GM21737 (cell line): Measurements from ENCODE around the gene PTX4.
"Not testable (repeated sequence)": the region's sequence is repeated elsewhere in the genome, so short reads cannot be mapped to it uniquely, and the experiment has no call there.

Source experiments
- ATAC-seq: cut with Tn5 transposase; IDR thresholded peaks from one replicate; pipeline ENCODE4 v1.9.1; 2021; ENCODE audit warnings: mild to moderate bottlenecking, moderate library complexity; ENCODE audit not compliant: unreplicated experiment

The PTX4 gene

DNA sequence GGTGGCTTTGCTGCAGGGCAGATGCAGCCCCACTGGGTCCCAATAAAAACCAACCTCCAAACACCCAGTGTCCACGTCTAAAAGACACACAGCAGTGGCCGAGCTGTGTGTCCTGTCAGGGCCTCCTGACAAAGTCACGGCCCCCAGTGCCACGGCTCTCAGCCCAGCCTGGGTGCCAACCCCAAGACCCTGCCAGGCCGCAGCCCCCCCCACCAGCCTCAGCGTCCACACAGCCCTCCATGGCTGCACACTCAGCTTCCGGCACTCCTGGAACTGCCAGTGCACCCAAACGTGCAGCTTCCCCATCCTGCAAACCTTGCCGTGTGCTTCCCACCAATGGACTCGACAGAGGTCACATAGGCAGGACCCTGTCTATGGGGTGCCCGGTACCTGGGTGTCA lies 40.8 kb downstream of the PTX4 start:
- ATAC-seq, result no peak

DNA sequence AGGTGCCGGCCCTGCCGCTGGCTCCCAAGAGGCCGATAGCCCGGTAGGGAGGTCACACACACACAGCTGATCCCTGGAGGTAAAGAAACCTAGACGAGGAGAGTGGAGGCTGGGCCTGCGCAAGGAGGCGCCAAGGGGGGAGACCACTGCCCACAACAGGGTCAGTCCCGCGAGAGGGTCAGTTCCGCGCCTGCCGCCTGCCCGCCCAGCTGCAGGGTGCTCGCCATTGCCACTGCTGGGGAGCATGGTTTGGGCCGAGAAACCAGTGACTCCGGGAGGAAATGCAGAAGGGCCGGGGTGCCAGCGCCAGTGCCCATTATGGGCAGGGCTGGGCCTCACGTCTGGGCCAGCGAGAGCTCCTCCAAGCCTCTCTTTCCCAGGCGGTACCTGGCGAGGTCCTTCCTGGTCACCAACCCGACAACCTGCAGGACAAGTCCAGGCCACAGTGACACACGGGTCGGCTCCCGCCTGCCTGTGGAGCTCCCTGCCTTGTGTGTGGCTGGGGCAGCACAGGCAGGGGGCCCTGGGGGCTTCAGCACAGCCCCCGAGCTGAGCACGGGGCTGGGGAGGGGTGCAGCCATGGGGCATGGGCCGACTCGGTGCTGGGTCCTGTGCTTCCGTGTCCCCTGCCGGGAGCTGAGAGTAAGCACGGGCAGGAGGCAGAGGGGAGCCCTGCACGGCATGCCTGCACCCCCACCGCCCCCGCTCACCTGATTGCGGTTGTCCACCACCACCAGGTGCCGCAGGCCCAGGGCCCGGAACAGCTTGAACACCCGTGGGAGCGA lies 42.3 kb downstream of the PTX4 start:
- ATAC-seq, result no peak

DNA sequence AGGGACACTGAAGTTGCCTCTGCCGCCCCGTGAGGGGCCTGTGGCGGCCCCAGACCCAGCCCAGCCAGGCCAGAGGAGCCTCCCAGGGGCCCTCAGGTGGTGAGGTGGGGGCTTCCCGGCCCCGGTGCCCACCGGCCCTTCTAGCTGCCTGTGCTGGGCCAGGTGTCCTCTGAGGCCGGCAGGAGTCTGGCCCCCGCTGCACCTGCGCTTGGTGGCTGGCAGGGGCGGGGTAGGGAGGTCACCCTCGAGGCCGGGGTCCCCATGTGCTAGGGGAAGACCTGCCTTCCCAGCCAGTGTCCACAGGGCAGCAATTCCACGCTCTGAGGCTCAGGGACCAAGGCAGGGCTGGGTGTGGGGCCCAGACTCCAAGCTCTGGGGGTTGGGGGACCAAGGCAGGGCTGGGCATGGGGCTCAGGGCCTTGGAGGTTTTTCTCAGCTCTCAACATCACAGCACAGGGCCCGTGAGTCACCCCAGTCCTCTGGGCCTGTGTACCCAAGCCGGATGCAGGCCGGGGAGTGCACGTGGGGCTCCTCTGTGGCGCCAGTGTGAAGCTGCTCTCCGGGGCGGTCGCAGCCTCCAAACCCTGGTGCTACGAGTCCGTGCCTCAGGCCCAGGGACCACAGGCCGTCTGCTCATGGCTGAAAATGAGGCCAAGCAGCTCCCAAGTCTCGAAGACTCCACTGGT lies 43.1 kb downstream of the PTX4 start:
- ATAC-seq, result no peak

DNA sequence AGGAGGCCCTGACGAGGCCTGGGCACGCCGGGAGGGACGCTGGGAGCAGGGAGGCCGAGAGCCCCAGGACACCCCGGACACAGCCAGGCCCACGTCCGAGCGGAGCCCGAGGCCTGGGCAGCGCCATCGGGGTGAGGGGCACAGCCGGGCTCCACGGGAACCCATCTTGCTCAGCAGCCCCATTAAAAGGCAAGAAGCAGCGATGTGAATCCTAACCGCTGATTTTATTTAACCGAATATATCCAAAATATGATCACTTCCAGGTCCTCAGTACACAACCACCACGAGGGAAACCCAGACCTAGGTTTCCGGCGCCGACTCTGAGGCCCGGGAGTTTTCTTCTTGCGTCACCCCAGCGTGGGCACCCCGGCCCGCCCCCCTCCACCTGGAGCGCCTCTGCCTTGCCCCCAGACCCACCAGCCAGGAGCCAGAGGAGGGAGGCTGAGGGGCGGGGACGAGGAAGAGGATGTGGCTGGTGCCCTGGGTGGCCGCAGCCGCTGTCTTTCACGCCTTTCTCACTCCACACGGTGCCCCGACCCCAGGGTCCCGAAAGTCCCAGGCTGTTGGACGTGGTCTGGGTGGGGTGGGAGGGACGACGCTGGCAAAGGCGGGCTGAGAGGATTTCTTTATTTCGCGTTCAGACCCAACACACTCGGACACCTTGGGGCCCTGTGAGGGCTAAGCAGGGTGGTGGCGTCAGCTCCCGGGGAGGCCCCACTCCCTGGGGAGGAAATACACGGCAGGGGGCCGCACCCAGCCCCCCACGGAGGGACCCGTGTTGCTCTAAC lies 43.8 kb downstream of the PTX4 start:
- ATAC-seq, result no peak

DNA sequence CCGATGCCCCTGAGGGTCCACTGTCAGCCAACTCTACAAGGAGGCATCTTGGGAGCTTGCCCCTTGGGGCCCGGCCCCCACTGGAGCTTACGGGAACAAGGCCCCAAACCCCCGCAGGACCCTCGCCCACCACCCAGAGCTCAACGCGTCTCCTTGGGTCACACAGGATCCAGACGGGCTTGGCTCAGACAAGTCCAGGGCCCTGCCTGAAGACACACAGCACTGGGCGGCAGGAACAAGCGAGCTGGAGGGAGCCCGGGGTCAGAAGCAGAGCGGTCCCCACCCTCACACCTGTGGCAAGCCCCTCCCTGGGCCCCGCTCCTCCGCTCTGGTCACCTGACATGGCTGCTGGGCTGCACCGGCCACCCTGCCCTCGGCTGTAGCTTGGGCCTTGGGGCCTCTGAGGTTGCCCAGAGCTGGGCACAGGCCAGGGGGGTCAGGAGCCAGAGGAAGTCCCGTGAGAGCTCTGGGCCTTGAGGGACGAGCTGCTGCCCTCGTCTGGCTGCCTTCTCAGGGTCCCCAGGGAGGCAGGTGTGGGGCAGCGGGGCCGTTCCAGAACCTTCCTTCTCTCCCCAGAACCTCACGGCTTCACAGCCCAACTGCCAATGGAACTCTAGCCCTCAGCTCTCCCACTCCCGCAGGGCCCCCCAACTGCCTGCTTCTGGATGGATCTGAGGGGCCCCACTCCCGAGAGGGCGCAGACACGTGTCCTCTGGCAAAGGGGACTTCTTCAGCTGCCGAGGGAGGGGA lies 44.6 kb downstream of the PTX4 start, which contains the start of gene CCDC154:
Gene CCDC154, minus strand, starts transcription at position 577 of the 750 bp plus-strand sequence. Its CDS starts 234 bp downstream, at position 343.
- ATAC-seq, result no peak

DNA sequence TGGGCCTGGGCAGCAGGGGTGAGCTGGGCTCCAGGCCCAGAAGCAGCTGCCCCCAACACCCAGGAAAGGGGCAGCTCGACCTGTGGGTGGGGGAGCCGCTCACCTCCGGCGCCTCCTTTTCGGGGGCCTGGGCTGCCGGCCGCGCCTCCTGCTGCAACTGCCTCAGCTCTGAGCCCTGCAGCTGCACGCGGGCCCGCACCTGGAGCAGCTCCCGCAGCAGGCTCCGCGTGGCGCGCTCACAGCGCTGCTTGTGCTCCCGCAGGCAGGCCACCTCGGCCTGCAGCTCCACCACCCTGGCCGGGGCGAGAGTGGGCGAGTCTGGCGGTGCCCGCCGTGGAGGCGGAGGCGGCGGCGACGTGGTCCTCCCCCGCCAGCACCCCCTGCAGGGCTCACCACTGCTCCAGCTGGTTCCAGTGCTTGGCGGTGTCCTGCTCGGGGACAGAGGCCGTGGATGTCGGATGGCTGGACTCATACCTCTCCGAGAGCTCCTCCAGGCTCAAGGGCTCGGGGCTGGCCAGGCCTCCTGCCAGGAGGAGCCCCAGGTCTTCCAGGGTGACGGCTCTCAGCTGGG lies 45.3 kb downstream of the PTX4 start:
- ATAC-seq, result no peak

DNA sequence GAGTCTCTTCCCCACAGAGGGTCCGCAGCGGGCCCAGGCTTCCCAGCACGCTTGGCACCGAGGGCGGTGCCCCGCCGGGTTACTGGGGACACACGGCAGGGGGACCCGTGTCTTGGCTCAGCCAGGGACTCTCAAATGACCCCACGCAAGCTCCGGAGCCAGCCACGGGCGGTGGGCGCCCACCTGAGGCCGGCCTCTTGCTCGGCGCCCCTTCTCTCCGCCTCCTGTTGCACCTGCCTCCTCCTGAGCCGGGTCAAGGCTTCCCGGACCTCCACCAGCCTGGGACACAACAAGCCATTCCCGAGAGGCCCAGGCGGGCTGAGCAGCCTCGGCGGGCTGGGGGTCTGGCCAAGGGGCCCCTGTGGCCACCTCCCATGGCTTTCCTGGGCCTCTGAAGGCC lies 46.0 kb downstream of the PTX4 start:
- ATAC-seq, result no peak

DNA sequence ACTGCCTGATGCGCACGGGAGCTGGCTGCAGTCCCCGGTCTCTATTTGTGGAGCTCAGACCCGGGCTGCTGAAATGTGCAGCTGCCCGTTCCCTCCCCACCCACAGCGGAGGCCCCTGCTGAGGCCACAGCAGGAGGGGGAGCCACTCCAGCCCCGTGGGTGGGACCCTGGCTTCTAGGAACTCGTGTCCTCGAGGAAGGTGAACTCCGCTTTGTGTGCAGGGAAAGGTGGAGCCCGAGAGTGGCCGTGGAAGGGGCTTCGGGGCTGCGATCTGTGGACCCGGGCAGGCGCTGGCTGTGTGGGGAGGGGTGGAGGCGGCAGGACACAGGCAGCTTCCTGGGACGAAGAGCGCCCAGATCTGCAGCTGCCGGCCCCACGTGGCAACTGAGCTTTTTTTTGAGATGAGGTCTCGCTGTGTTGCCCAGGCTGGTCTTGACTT lies 47.3 kb downstream of the PTX4 start:
- no peak for ATAC-seq

DNA sequence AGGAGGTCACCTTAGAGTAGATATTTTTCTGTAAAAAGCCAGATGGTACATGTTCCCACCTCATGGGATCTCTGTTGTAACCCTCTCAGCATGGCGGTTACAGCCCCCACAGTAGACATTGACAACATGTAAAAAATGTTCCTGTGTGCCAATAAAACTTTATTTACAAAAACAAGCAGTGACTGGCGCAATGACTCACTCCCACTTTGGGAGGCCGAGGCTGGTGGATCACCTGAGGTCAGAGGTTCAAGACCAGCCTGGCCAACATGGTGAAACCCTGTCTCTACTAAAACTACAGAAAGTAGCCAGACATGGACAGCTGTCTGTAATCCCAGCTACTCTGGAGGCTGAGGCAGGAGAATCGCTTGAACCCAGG lies 49.1 kb downstream of the PTX4 start:
- not testable (repeated sequence) for ATAC-seq

DNA sequence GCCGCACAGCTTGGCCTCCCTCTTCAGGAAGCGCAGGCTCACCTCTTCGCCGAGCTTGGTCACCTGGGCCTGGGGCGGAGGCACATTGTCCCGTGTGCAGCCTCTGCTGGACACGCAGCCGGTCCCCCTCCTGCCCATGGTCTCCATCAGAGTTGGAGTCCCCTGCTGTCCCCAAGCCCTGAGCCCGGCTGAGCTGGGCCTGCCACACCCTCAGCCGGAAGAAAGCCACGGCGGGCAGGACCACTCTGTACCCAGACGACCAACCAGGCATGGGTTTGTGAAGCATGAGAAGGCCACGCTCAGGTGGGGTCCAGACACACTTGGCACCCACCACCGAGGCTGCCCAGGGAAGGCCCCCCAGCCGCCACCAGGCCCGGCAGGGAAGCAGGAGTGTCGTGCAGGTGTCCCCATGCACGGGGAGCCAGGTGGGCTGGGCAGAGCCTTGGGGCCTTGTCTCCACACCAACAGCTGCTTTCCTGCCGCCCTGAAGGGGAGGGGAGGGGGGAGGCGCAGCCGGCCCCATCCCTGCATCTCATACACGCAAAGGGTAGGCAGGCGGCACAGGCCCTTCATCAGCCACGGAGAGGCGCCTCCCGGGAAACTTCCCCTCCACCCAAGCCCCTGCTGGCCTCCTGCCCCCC lies 49.6 kb downstream of the PTX4 start:
- ATAC-seq, result no peak

DNA sequence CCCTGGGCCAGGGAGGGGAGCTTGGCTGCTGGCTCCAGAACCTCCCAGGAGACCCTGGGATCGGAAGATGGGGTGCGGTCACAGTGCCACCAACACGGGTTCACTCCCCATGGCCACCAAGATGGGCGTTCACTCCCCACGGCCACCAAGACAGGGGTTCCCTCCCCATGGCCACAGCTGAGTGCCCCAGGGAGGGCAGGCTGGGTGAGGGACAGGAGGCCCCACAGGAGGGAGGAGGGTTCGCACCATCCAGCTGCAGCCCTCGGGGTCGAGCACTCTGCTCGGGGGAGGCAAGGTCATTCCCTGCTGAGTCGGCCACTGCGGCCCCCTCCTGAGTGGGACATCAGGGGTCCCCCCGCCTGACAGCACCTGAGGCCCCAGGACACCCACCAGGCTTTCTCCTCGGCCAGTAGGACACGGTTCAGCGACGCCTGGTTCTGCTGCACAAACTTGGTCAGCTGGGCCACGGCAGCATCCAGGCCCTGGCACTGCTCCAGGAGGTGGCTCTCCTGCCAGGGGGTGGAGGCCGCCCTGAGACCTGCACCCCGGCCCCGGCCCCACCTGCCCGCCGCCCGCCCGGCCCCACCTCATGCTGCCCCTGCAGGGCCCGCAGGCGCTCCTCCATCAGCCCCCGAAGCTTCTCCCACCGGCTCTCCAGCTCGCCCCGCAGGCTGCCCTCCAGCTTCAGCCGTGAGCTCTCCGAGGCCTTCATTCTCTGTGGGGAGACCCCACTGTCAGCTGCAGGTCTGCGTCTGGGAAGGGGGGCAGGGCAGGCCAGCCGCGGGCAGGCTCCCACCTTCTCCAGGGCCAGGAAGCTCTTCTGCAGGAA lies 50.3 kb downstream of the PTX4 start:
- ATAC-seq, result no peak

DNA sequence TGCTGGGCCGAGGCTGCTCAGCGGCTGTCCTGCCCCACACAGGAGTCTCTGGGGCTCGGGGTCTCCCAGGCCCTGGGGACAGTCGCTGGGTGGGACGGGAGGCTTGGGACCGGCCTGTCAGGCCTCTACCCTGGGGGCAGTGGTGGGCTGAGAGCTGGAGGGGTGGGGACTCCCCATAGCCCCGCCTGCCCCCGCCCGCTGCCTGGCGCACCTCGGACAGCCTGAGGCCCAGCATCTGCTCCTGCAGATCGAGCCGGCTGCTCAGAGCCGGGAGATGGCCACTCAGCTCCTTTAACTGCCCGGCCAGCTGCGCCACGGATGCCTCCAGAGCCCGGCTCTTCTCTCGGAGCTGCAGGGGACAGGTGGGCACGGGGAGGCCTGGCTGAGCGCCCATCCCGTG lies 51.1 kb downstream of the PTX4 start:
- no peak for ATAC-seq

DNA sequence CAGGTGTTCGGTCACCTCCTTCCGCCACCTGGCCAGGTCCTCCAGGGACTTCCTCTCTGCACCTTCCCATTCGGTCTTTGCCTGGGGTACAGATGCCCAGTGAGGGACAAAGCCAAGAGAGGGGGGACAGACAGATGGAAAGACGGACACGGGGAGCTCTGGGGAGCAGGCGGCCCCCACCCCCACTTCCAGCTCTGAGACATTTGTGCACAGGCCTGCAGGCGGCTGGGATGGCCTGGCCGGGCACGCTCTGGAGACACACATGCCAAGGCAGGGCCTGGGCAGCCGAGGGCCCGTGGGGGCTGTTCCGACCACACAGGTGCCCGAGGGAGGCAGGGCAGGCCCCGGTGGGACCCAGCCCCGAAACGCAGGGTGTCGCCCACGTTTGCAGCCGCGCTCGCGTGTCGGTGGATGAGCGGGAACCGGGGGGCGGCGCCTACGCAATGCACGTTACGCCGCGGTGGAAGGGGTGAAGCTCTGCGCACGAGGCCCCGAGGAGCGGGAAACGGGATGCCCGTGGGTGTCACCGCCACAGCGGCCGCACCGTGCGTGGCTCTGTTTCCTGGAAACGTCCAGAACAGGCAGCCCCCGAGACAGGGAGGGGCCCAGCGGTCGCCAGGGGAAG lies 51.9 kb downstream of the PTX4 start:
- ATAC-seq, result no peak

DNA sequence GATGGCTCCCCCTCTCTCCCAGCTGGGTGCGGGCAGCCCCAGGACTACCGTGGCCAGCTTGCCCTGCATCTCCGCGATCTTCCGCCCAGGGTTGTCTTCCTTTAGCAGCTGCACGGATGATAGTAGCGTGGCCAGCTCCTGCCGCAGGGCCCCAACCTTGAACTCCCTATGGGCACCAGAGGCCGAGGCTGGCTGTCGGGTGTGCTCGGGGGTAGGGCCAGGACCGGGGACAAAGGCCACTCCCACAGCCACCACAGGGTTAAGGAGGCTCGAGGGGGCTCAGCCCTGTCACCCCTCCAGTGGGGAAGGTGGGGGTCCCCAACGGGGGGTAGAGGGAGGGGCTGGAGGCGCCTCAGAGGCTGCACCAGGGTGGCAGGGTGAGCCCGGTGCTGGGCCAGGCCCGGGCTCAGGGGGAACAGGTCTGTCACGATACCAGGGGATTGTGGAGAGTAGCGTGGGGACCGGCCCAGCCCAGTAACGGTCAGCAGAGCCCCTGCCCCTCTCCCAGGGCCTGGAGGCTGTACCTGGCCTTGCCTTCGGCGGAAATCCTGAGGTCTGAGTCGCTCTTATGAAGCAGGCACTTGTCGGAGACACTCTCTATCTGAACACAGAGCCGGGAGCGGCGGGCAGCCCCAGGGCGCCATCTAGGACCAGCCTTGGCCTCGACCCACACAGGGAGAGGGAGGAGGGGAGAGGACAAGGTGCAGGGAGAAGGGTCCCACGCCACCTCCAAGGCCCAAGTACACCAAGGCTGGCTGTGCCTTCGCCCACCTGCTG lies 52.6 kb downstream of the PTX4 start:
- no peak for ATAC-seq
